Midbrain (tissue), 1 donor: ENCODE results near the gene CERK.

Experiments
- DNase-seq: peaks from one replicate; lab custom pipeline; 2025; lab: John Stamatoyannopoulos, UW

CERK gene

GRCh38 chr22:46677323-46678002 lies 60.6 kb downstream of the CERK start:
- no peak for DNase-seq

GRCh38 chr22:46676881-46677280 lies 61.2 kb downstream of the CERK start:
- no peak for DNase-seq

GRCh38 chr22:46676479-46676878 lies 61.6 kb downstream of the CERK start:
- no peak for DNase-seq

- DNase-seq, result no peak
These were observed 62.1 kb downstream of the CERK start for GRCh38 chr22:46675938-46676337.

- no peak for DNase-seq
These were observed 62.6 kb downstream of the CERK start for GRCh38 chr22:46675479-46675878.

GRCh38 chr22:46674906-46675305 lies 63.1 kb downstream of the CERK start:
- no peak for DNase-seq

- DNase-seq, result no peak
These were observed 63.7 kb downstream of the CERK start for GRCh38 chr22:46674367-46674781.

- no peak for DNase-seq
These were observed 64.3 kb downstream of the CERK start for GRCh38 chr22:46673662-46674236.

- DNase-seq, result no peak
These were observed 64.8 kb downstream of the CERK start for GRCh38 chr22:46673205-46673604.

- DNase-seq, result no peak
These were observed 65.3 kb downstream of the CERK start for GRCh38 chr22:46672731-46673130.

DNA sequence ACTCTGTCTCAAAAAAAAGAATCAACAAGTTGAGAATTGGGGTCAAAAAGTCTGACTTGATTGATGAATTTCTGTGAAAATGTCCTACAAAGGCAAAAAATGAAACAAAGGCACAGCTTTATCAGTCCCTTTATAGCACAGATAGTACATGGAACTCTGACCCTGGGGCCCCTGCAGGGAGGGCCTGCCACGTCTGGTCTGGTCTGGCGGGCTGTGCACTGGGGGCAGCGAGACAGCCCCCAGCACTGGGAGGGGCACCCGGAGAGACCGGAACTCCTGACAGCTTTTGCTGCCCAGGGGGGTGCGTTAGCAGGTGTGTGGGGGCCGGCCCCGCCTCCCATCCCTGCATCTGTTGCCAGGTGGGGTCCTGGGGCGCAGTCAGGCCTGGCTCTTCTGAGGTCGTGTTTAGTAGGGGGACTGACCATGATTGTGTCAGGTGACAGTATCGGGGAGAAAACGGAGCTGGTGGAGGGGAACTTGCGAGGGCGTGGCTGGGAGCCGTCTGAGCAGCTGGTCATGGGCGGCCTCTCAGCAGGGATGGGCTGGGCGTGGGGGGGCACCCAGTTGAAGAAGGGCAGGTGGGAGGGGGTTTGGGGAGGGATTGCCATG lies 66.1 kb downstream of the CERK start:
- DNase-seq, result no peak

DNA sequence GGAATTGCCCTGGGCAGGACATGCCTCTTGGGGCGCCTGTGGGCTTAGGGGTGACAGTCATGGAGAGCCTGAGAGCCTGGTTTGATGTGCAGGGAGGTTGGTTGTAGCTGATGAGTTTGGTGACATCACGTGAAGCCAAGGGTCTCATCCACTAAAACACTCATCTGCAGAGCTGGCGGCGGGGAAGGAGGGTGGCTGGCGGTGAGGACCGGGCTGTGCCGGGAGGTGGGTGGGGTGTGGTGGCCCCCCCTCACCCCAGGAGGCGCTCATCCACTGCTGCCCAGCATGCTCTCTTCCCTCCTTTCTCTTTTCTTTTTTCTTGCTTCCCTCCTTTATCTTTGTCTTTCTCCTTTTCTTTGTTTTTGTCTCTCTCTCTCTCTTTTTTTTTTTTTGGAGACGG lies 68.9 kb downstream of the CERK start:
- DNase-seq, result no peak

GRCh38 chr22:46668116-46668515 lies 69.9 kb downstream of the CERK start:
- no peak for DNase-seq

- no peak for DNase-seq
These were observed 70.8 kb downstream of the CERK start for GRCh38 chr22:46667245-46667623.

DNA sequence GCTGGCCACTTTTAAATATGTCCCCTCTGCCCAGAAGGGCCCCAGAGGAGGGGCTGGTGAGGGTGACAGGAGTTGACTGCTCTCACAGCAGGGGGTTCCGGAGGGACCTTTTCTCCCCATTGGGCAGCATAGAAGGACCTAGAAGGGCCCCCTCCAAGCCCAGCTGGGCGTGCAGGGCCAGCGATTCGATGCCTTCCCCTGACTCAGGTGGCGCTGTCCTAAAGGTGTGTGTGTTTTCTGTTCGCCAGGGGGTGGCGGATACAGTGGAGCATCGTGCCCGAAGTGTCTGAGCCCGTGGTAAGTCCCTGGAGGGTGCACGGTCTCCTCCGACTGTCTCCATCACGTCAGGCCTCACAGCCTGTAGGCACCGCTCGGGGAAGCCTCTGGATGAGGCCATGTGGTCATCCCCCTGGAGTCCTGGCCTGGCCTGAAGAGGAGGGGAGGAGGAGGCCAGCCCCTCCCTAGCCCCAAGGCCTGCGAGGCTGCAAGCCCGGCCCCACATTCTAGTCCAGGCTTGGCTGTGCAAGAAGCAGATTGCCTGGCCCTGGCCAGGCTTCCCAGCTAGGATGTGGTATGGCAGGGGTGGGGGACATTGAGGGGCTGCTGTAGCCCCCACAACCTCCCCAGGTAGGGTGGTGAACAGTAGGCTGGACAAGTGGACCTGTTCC lies 71.3 kb downstream of the CERK start:
- DNase-seq, result no peak

DNA sequence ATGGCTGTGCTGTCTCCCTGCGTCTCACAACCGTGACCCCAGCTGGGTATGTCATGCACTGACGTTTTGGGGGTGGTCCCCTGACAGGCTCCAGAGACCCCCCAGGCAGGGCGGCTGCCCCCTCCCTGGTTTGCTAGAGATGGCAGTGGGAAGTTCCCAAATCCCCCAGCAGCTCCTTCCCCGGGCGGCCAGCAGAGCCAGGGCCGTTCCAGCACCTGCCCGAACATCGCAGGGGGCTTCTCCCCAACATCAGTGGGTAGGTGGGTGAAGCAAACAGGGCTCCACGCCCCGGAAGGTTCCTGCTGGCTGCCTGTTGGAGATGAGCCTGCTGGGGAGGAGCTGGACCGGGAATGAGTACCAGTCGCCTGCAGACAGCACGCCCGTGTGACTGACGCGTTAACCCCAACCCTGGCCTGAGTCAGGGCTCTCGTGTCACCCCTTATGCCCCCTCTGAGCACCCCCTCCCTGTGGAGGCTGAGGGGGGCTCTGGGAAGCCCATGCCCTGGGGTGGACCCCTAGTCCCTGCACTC lies 72.2 kb downstream of the CERK start:
- no peak for DNase-seq

DNA sequence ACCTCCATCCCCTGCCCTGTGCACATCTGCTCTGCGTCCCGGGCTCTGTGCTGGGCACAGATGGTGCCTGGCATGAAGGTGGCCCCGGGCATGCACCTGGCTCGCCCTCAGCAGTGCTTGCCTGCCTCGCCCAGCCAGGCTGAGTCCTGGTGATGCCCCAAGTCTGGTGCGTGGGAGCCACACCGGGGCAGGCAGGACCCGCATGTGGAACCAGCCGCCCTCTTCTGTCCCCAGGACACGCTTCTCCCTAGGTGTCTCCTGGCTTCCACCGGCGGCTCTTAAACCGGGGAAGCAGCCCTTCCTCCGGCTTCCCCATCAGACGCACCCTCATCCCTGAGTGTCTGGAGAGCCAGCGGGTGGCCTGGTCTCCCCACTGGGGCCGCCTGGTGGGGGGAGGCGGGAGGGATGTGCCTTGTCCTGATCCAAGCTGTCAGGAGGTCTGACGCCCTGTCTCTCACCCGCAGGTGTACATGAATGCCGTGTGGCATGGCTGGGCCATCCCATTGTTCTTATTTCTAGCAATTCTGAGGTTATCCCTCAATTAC lies 72.8 kb downstream of the CERK start:
- no peak for DNase-seq

DNA sequence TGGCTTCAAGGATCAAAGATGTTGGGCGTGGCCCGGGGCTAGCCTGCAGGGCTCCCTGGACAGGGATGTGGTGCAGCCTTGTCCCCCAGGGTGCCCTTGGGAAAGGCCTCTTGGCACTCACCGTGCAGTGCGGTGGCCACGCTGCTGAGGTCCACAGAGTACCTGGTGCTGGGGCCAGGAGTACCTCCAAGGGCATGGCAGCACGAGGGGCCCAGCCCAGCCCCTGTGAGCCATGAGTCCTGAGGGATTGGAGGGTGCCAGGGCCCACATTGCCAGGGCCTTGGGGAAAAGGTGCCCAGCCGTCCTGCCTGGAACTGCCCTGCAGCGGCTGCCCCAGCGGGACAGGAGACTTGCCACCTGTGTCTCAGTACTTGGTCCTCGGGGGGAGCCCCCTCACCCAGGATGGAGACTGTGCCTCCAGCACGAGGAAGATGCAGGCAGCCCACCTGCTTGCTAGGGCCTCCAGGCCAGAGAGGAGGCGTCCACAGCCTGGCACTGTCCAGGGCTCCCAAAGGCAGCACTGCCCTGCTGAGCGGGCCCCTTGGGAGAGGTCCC lies 73.7 kb downstream of the CERK start:
- DNase-seq, result no peak

- DNase-seq, result no peak
These were observed 74.5 kb downstream of the CERK start for GRCh38 chr22:46663436-46664100.

- DNase-seq, result no peak
These were observed 75.1 kb downstream of the CERK start for GRCh38 chr22:46663001-46663400.

GRCh38 chr22:46662226-46662625 lies 75.8 kb downstream of the CERK start:
- no peak for DNase-seq
